CD4-positive, alpha-beta memory T cell (primary cell): Measurements from ENCODE around the gene SFT2D1. TPM values are rescaled to one million over a fixed set of nuclear protein-coding genes. Genes with fewer than 3 reads are reported as not detected.

Experiments used
- CTCF ChIA-PET: fragments of 350-600 bp; sonication (Branson Sonifier 250); formaldehyde crosslinking; loops from one replicate; lab custom pipeline; 2021; ENCODE audit warnings: inconsistent platforms; ENCODE audit not compliant: partially characterized antibody; lab: Charles Lee
- POLR2A ChIA-PET: fragments of 350-600 bp; sonication (Branson Sonifier 250); formaldehyde crosslinking; loops from one replicate; lab custom pipeline; 2021; ENCODE audit not compliant: partially characterized antibody; lab: Charles Lee
- DNase-seq, 5 donors: peaks; one replicate each; pipeline versions ENCODE4 v3.0.0 to v3.0.0-alpha.2; 2020 to 2022; ENCODE audit warnings: mixed read lengths in 1 of 5
- H3K27ac ChIP-seq: one replicate; pipeline ENCODE4 v1.7.0; 2013; ENCODE audit warnings: low read depth, low read length
- H3K27me3 ChIP-seq: 2 replicates; pipeline ENCODE4 v1.7.0; 2013; ENCODE audit warnings: mild to moderate bottlenecking, low read length, moderate library complexity; ENCODE audit not compliant: insufficient read depth
- H3K36me3 ChIP-seq: 2 replicates; pipeline ENCODE4 v1.7.0; 2013; ENCODE audit warnings: mild to moderate bottlenecking, low read length, moderate library complexity; ENCODE audit not compliant: insufficient read depth
- H3K4me1 ChIP-seq: 2 replicates; pipeline ENCODE4 v1.7.0; 2013; ENCODE audit warnings: mild to moderate bottlenecking, low read length, moderate library complexity; ENCODE audit not compliant: insufficient read depth
- H3K4me3 ChIP-seq, 2 donors: one replicate each; pipeline ENCODE4 v1.7.0; 2013; ENCODE audit warnings: low read length in 2 of 2, mild to moderate bottlenecking in 1 of 2
- H3K9me3 ChIP-seq, 2 donors: one replicate each; pipeline ENCODE4 v1.7.0; 2013; ENCODE audit warnings: low read length in 2 of 2, control low read depth in 1 of 2; ENCODE audit not compliant: control insufficient read depth in 1 of 2
- H3K27ac Mint-ChIP-seq, 7 donors: one replicate each; pipeline ENCODE4 v1.8.0; 2020 to 2021; ENCODE audit warnings: mixed read lengths in 7 of 7, mild to moderate bottlenecking in 6 of 7, inconsistent platforms in 3 of 7, moderate library complexity in 3 of 7
- H3K27me3 Mint-ChIP-seq, 2 donors: one replicate each; pipeline ENCODE4 v1.8.0; 2020 to 2021; ENCODE audit warnings: mixed read lengths in 2 of 2
- H3K36me3 Mint-ChIP-seq, 2 donors: one replicate each; pipeline ENCODE4 v1.8.0; 2020 to 2021; ENCODE audit warnings: mixed read lengths in 2 of 2, inconsistent platforms in 1 of 2, mild to moderate bottlenecking in 1 of 2
- H3K4me1 Mint-ChIP-seq, 4 donors: one replicate each; pipeline ENCODE4 v1.8.0; 2020 to 2021; ENCODE audit warnings: mixed read lengths in 4 of 4, mild to moderate bottlenecking in 1 of 4
- H3K4me3 Mint-ChIP-seq, 8 donors: one replicate each; pipeline ENCODE4 v1.8.0; 2020 to 2021; ENCODE audit warnings: mixed read lengths in 8 of 8, mild to moderate bottlenecking in 7 of 8, moderate library complexity in 6 of 8, inconsistent platforms in 3 of 8
- H3K9me3 Mint-ChIP-seq, 8 donors: one replicate each; pipeline ENCODE4 v1.8.0; 2020 to 2021; ENCODE audit warnings: mixed read lengths in 8 of 8, mild to moderate bottlenecking in 5 of 8, inconsistent platforms in 3 of 8, moderate library complexity in 1 of 8
- intact Hi-C: fragments of 100-400 bp; cut with micrococcal nuclease; formaldehyde crosslinking; loops from one replicate; pipeline ENCODE4 v1.15.1; 2023
- polyA plus RNA-seq, 2 donors: library from polyadenylated mRNA; unstranded; fragments of 300-500 nt; fragmentation: Illumina TruSeq; gene quantifications; one replicate each; pipeline ENCODE4 v1.2.3, GENCODE V29; 2021
- total RNA-seq, 2 experiments: library from RNA; stranded (reverse); gene quantifications; one replicate each; pipeline ENCODE4 v1.2.3, GENCODE V29; 2021

The SFT2D1 gene
- total and polyA plus RNA-seq, 4 experiments from 2014 or later: 37.3 to 70.3 (median 38.9) TPM

DNA sequence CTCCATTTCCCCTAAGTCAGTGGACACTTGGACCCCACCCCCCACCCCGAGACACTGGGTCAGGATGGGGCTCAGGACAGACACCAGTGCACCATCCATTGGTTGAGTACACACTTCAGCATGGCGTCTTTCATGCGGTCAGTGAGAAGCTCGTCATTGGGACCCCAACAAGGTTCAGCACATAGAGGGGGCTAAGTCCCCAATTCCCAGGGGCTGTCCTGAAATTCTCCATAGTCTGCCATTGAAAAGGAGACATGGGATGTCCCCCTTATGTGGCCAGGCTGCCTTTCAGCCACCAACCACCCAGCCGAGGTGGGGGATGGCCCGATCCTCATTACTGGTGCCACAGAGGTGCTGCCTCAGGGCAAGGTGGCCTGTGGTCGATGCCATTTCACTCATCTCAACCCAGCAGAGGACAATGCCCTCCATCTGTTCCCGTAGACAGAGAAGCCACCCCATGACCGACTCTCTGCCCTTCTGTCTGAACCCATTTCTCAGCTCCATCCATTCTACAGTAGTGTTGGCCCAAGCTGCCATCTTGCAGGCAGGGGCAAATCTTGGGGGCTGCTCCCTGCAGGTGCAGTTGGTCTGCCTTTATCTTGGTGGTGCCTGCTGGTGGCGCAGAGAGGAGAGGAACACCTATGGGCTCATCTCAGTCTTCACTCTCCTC lies 71.5 kb downstream of the SFT2D1 start:
- H3K4me3 ChIP-seq: no peak overlapping the region
- no peaks in the 10 kb centered on the region for H3K36me3 Mint-ChIP-seq
- no peaks in the 10 kb centered on the region for H3K9me3 Mint-ChIP-seq
- no peak overlapping the region for H3K4me3 Mint-ChIP-seq
- H3K27me3 ChIP-seq: no peaks in the 10 kb centered on the region
- no peaks in the 10 kb centered on the region for H3K9me3 ChIP-seq
- no peak overlapping the region for H3K27ac Mint-ChIP-seq
- H3K27me3 Mint-ChIP-seq: peaks cover 2 to 5% of the 10 kb centered on the region in 2 donors
- no peak for DNase-seq
- CTCF ChIA-PET: interaction anchor here (1.3 kb wide), 1 partner anchor 11 kb away, joined by 3 read pairs; no protein-coding TSS in a partner anchor
- intact Hi-C loops: no loop called here
- POLR2A ChIA-PET: no interaction called here
- peaks cover 2% of the 10 kb centered on the region for H3K4me1 ChIP-seq
- no peak overlapping the region for H3K27ac ChIP-seq
- no peaks in the 10 kb centered on the region for H3K36me3 ChIP-seq
- peaks cover 0 to 5% (median 3%) of the 10 kb centered on the region in 4 donors for H3K4me1 Mint-ChIP-seq

Other genes with a start within 250 kb of the SFT2D1 start
- not detected for gene TBXT, start 174.7 kb downstream of the SFT2D1 start, total RNA-seq
- gene TBXT, start 174.7 kb downstream of the SFT2D1 start, polyA plus RNA-seq: not detected
- gene PRR18, start 34.2 kb downstream of the SFT2D1 start, total RNA-seq: not detected
- gene PRR18, start 34.2 kb downstream of the SFT2D1 start, polyA plus RNA-seq: not detected
- gene MPC1, start 40.4 kb upstream of the SFT2D1 start, total RNA-seq: 10 to 100 TPM; 33.1 to 34.7 TPM
- gene MPC1, start 40.4 kb upstream of the SFT2D1 start, polyA plus RNA-seq: 10 to 100 TPM; 57.2 to 85.0 TPM
- under 1 TPM; 0.30 to 0.41 TPM for gene RAMACL, start 244.1 kb upstream of the SFT2D1 start, total RNA-seq
- under 1 TPM; 0.39 to 0.41 TPM for gene RAMACL, start 244.1 kb upstream of the SFT2D1 start, polyA plus RNA-seq